H1 (cell line): ENCODE measurements around the gene PSMB9. TPM values are rescaled to one million over a fixed set of nuclear protein-coding genes. Genes with fewer than 3 reads are reported as not detected.

Experiments used
- CTCF ChIA-PET: fragments of 300-600 bp; sonication (Branson Sonifier 250); formaldehyde crosslinking; loops from one replicate; lab custom pipeline; 2021; ENCODE audit not compliant: partially characterized antibody; lab: Charles Lee
- POLR2A ChIA-PET: fragments of 300-600 bp; sonication (Branson Sonifier 250); formaldehyde crosslinking; loops from one replicate; lab custom pipeline; 2021; ENCODE audit warnings: inconsistent platforms; ENCODE audit not compliant: partially characterized antibody; lab: Charles Lee
- DNase-seq, 2 experiments: peaks; one replicate each; pipeline versions ENCODE4 v3.0.0 to v3.0.0-alpha.2; 2010 to 2022; ENCODE audit warnings: low spot score in 2 of 2, low read depth in 1 of 2, mixed read lengths in 1 of 2
- FAIRE-seq: peaks from 2 replicates; lab custom pipeline; 2011; peaks lifted over from hg19 to GRCh38; lab: Jason Lieb, UNC
- H2AFZ ChIP-seq: 2 replicates; pipeline ENCODE4 v1.8.1; 2012; ENCODE audit warnings: low read length, inconsistent platforms
- H2AK5ac ChIP-seq: 2 replicates; pipeline ENCODE4 v1.6.1; 2013; ENCODE audit warnings: low read depth, low read length
- H2BK120ac ChIP-seq: replicated peaks from 2 replicates; pipeline ENCODE3; 2013; ENCODE audit warnings: low read depth, low read length, inconsistent platforms
- H2BK12ac ChIP-seq: 2 replicates; pipeline ENCODE4 v1.6.1; 2013; ENCODE audit warnings: low read depth, low read length
- H2BK15ac ChIP-seq: 2 replicates; pipeline ENCODE4 v1.6.1; 2013; ENCODE audit warnings: low read length
- H2BK20ac ChIP-seq: 2 replicates; pipeline ENCODE4 v1.6.1; 2013; ENCODE audit warnings: low read length
- H2BK5ac ChIP-seq: 2 replicates; pipeline ENCODE4 v1.6.1; 2013; ENCODE audit warnings: low read depth, low read length
- H3K14ac ChIP-seq: 2 replicates; pipeline ENCODE4 v1.6.1; 2013; ENCODE audit warnings: inconsistent platforms; ENCODE audit not compliant: insufficient read length
- H3K18ac ChIP-seq: 2 replicates; pipeline ENCODE4 v1.6.1; 2013; ENCODE audit warnings: low read length; ENCODE audit errors: extremely low read depth
- H3K23ac ChIP-seq: 2 replicates; pipeline ENCODE4 v1.6.1; 2013; ENCODE audit warnings: inconsistent platforms; ENCODE audit not compliant: insufficient read length
- H3K23me2 ChIP-seq: 2 replicates; pipeline ENCODE4 v1.6.1; 2013; ENCODE audit warnings: low read depth, low read length
- H3K27ac ChIP-seq: 2 replicates; pipeline ENCODE4 v1.6.1; 2011; ENCODE audit warnings: low read depth, low read length, inconsistent platforms
- H3K27me3 ChIP-seq, 4 experiments: replicated peaks in 1 of 4; 1 replicate in 1 of 4; 2 replicates in 3 of 4; pipeline versions ENCODE4 v1.6.1 to v1.8.1; 2011 to 2013; ENCODE audit warnings: low read length in 3 of 4, mild to moderate bottlenecking in 3 of 4, inconsistent platforms in 2 of 4, mixed read lengths in 2 of 4, moderate library complexity in 1 of 4; ENCODE audit not compliant: control insufficient read depth in 3 of 4, insufficient read depth in 3 of 4; ENCODE audit errors: extremely low read depth in 1 of 4
- H3K36me3 ChIP-seq, 4 experiments: 2 replicates each; pipeline versions ENCODE4 v1.6.1 to v1.8.1; 2011 to 2013; ENCODE audit warnings: mild to moderate bottlenecking in 4 of 4, low read length in 3 of 4, moderate library complexity in 2 of 4, control low read depth in 1 of 4, inconsistent platforms in 1 of 4; ENCODE audit not compliant: insufficient read depth in 4 of 4, control insufficient read depth in 2 of 4
- H3K4ac ChIP-seq: replicated peaks from 2 replicates; pipeline ENCODE3; 2013; ENCODE audit warnings: low read length, low read depth, mixed read lengths, inconsistent platforms; ENCODE audit not compliant: insufficient read length
- H3K4me1 ChIP-seq, 4 experiments: replicated peaks in 1 of 4; 1 replicate in 1 of 4; 2 replicates in 3 of 4; pipeline versions ENCODE4 v1.6.1 to v1.8.1; 2011 to 2013; ENCODE audit warnings: low read length in 3 of 4, inconsistent platforms in 2 of 4, mixed read lengths in 1 of 4; ENCODE audit not compliant: insufficient read depth in 4 of 4, control insufficient read depth in 3 of 4
- H3K4me2 ChIP-seq, 2 experiments: 2 replicates each; pipeline versions ENCODE4 v1.6.1 to v1.8.1; 2011 to 2013; ENCODE audit warnings: low read depth in 2 of 2, low read length in 2 of 2, control low read depth in 1 of 2, inconsistent platforms in 1 of 2, mild to moderate bottlenecking in 1 of 2; ENCODE audit not compliant: insufficient read depth in 1 of 2
- H3K4me3 ChIP-seq, 4 experiments: fragments of 200-600, 300-600 bp in 1 of 4; sonication (generic), shearing (Covaris generic), sonication (Bioruptor Twin) in 1 of 4; 2 replicates each; pipeline versions ENCODE4 v1.5.1 to v1.8.1; 2011 to 2016; ENCODE audit warnings: low read length in 4 of 4, low read depth in 3 of 4, control low read depth in 2 of 4, inconsistent platforms in 2 of 4, mild to moderate bottlenecking in 2 of 4, mixed read lengths in 1 of 4, moderate library complexity in 1 of 4; ENCODE audit not compliant: insufficient read depth in 2 of 4; ENCODE audit errors: extremely low read depth in 1 of 4
- H3K56ac ChIP-seq: replicated peaks from 2 replicates; pipeline ENCODE3; 2013; ENCODE audit warnings: low read depth, mild to moderate bottlenecking, mixed read lengths, low read length, inconsistent platforms; ENCODE audit not compliant: insufficient read length
- H3K79me1 ChIP-seq: 2 replicates; pipeline ENCODE4 v1.6.1; 2013; ENCODE audit warnings: low read depth, low read length, control low read depth
- H3K79me2 ChIP-seq, 2 experiments: 2 replicates each; pipeline versions ENCODE4 v1.6.1 to v1.8.1; 2012 to 2013; ENCODE audit warnings: low read length in 2 of 2, mild to moderate bottlenecking in 2 of 2, inconsistent platforms in 1 of 2; ENCODE audit not compliant: insufficient read depth in 2 of 2, control insufficient read depth in 1 of 2
- H3K9ac ChIP-seq, 4 experiments: replicated peaks in 1 of 4; 1 replicate in 1 of 4; 2 replicates in 3 of 4; pipeline versions ENCODE4 v1.6.1 to v1.8.1; 2011 to 2013; ENCODE audit warnings: low read depth in 3 of 4, low read length in 3 of 4, control low read depth in 2 of 4, mild to moderate bottlenecking in 2 of 4, moderate library complexity in 2 of 4, inconsistent platforms in 1 of 4; ENCODE audit errors: extremely low read depth in 1 of 4
- H3K9me3 ChIP-seq, 2 experiments: 2 replicates each; pipeline versions ENCODE4 v1.6.1 to v1.8.1; 2012 to 2013; ENCODE audit warnings: mild to moderate bottlenecking in 2 of 2, moderate library complexity in 2 of 2, control low read depth in 1 of 2, inconsistent platforms in 1 of 2, low read depth in 1 of 2, low read length in 1 of 2, mixed read lengths in 1 of 2; ENCODE audit not compliant: insufficient read depth in 2 of 2
- H4K20me1 ChIP-seq, 2 experiments: replicated peaks in 1 of 2; 2 replicates each; pipeline versions ENCODE3 to v1.8.1; 2011 to 2013; ENCODE audit warnings: inconsistent platforms in 2 of 2, low read length in 2 of 2, mild to moderate bottlenecking in 1 of 2; ENCODE audit not compliant: insufficient read depth in 2 of 2, control insufficient read depth in 1 of 2
- H4K5ac ChIP-seq: 2 replicates; pipeline ENCODE4 v1.6.1; 2013; ENCODE audit warnings: low read length, low read depth, mixed read lengths, inconsistent platforms; ENCODE audit not compliant: insufficient read length
- H4K8ac ChIP-seq: 2 replicates; pipeline ENCODE4 v1.8.0; 2013; ENCODE audit warnings: mild to moderate bottlenecking, moderate library complexity, low read length, inconsistent platforms; ENCODE audit not compliant: insufficient read depth; ENCODE audit errors: extremely low read depth
- H4K91ac ChIP-seq: replicated peaks from 2 replicates; pipeline ENCODE3; 2013; ENCODE audit warnings: low read length, mixed read lengths, inconsistent platforms; ENCODE audit not compliant: insufficient read length
- EP300 ChIP-seq, 2 experiments: IDR thresholded peaks; 1 replicate in 1 of 2; 2 replicates in 1 of 2; pipeline ENCODE4 v1.6.1; 2011 to 2012; ENCODE audit warnings: low read depth in 2 of 2, low read length in 2 of 2, mild to moderate bottlenecking in 2 of 2, borderline replicate concordance in 1 of 2, inconsistent platforms in 1 of 2, moderate library complexity in 1 of 2
- POLR2A ChIP-seq, 2 experiments: IDR thresholded peaks; 1 replicate in 1 of 2; 2 replicates in 1 of 2; pipeline ENCODE4 v1.6.1; 2011; ENCODE audit warnings: low read depth in 2 of 2, low read length in 2 of 2, mild to moderate bottlenecking in 2 of 2; ENCODE audit errors: control extremely low read depth in 1 of 2
- RBBP5 ChIP-seq: IDR thresholded peaks from 2 replicates; pipeline ENCODE4 v1.7.1; 2012; ENCODE audit warnings: low read depth, mild to moderate bottlenecking, inconsistent platforms, low read length, moderate library complexity, borderline replicate concordance
- SP4 ChIP-seq: IDR thresholded peaks from 2 replicates; pipeline ENCODE4 v1.6.1; 2012; ENCODE audit warnings: low read length, inconsistent platforms
- WGBS, 2 experiments: shearing (Covaris generic) in 1 of 2; methylation state at CpG; one replicate each; pipeline versions ENCODE4 v1.1.6 to v1.1.7; 2013 to 2015; ENCODE audit warnings: low lambda C conversion rate in 2 of 2, mixed read lengths in 2 of 2, inconsistent platforms in 1 of 2, low coverage in 1 of 2, missing lambda C conversion rate in 1 of 2; ENCODE audit not compliant: insufficient replicate concordance in 2 of 2, insufficient coverage in 1 of 2, insufficient read length in 1 of 2; ENCODE audit errors: extremely low coverage in 1 of 2, missing lambda C conversion rate in 1 of 2; 5-methylcytosine and 5-hydroxymethylcytosine counted together
- polyA plus RNA-seq, 7 experiments: library from polyadenylated mRNA; depleted of rRNA in 3 of 7; stranded (reverse) in 5 of 7; unstranded in 2 of 7; fragments of >200 nt in 5 of 7; fragments of 200-250 nt in 2 of 7; gene quantifications; 1 replicate in 5 of 7; 2 replicates in 1 of 7; 4 replicates in 1 of 7; pipeline versions ENCODE4 v1.2.1 to v1.2.3, GENCODE V29; 2011 to 2013; ENCODE audit warnings: missing spikeins in 2 of 7, mixed read lengths in 2 of 7
- total RNA-seq: library from RNA; stranded (reverse); fragmentation: NEBNext Ultra II Directional; extraction: Animal tissue kit (Norgen Biotek cat#: 25700); gene quantifications from 2 replicates; pipeline ENCODE4 v1.2.1, GENCODE V29; 2021

Gene PSMB9
- total and polyA plus RNA-seq, 2 of the 8 experiments (the other 6 are each of a cell fraction or from before 2014, with no cell fraction given), result 4.5 to 22.8 TPM

GRCh38 chr6:32836873-32837272 is 17.1 kb upstream of the PSMB9 start:
- H3K9ac ChIP-seq, result no peak overlapping the region
- H3K18ac ChIP-seq, result no peak overlapping the region
- no peaks in the 10 kb centered on the region for H3K79me1 ChIP-seq
- no peak for DNase-seq
- H3K56ac ChIP-seq, result no peak overlapping the region
- peaks cover 0 to 1% of the 10 kb centered on the region in 2 experiments for H4K20me1 ChIP-seq
- TF ChIP-seq POLR2A (IDR thresholded peaks at IDR 0.05; ENCODE audit: control extremely low read depth in 1 of 2, low read depth in 2 of 2, low read length in 2 of 2), result no peak
- no peak for TF ChIP-seq EP300 (IDR thresholded peaks at IDR 0.05; ENCODE audit: borderline replicate concordance in 1 of 2, low read depth in 2 of 2, low read length in 2 of 2)
- TF ChIP-seq SP4, result no peak
- no peak for TF ChIP-seq RBBP5
- H4K91ac ChIP-seq, result no peak overlapping the region
- H2BK20ac ChIP-seq, result no peak overlapping the region
- no peak overlapping the region for H2BK12ac ChIP-seq
- H3K27me3 ChIP-seq, result no peaks in the 10 kb centered on the region; a peak in 1 of 7 replicates
- H3K4me3 ChIP-seq, result 0 out of 8 replicates have a peak overlapping the region, but pooled peaks of 1 of the 4 experiments have one; percentile 81
- no peak overlapping the region for H2AFZ ChIP-seq
- no peak overlapping the region for H3K4ac ChIP-seq
- FAIRE-seq, result no peak
- peak overlapping the region in 1 of 2 experiments; percentile 59; a peak in 1 of 4 replicates for H3K4me2 ChIP-seq
- 72% methylated on average over 2 of the region's 2 CpGs; no CpG with 5 or more reads in 1 of the 2 experiments for WGBS, 2 experiments
- CTCF ChIA-PET, result interaction anchor here (0.6 to 11.2 kb wide), 4 partner anchors 10 to 97 kb away, joined by 3 to 402 read pairs (median 25); partner anchors contain the start of genes PSMB9 and TAP1
- no peak overlapping the region for H3K14ac ChIP-seq
- no peaks in the 10 kb centered on the region; a peak in 2 of 8 replicates for H3K36me3 ChIP-seq
- no peak overlapping the region for H2BK15ac ChIP-seq
- no peaks in the 10 kb centered on the region for H3K9me3 ChIP-seq
- H4K5ac ChIP-seq, result no peak overlapping the region
- no peak overlapping the region for H3K27ac ChIP-seq
- H3K23ac ChIP-seq, result no peak overlapping the region
- no peak overlapping the region for H2BK120ac ChIP-seq
- peaks cover 3% of the 10 kb centered on the region for H3K23me2 ChIP-seq
- H2AK5ac ChIP-seq, result no peak overlapping the region
- H2BK5ac ChIP-seq, result no peak overlapping the region
- POLR2A ChIA-PET, result interaction anchor here (2.2 kb wide), 1 partner anchor 9 kb away, joined by 21 read pairs; no protein-coding TSS in a partner anchor
- no peak overlapping the region for H4K8ac ChIP-seq
- H3K79me2 ChIP-seq, result no peaks in the 10 kb centered on the region
- H3K4me1 ChIP-seq, result peaks cover 0 to 7% (median 4%) of the 10 kb centered on the region in 4 experiments; a peak in 5 of 7 replicates
